ENCODE measurements around the gene PTPRB. TPM values are rescaled to one million over a fixed set of nuclear protein-coding genes. Genes with fewer than 3 reads are reported as not detected.

Gene PTPRB
- total RNA-seq, 2 donors from 2014 or later = 0.22 TPM; not detected in 1

DNA sequence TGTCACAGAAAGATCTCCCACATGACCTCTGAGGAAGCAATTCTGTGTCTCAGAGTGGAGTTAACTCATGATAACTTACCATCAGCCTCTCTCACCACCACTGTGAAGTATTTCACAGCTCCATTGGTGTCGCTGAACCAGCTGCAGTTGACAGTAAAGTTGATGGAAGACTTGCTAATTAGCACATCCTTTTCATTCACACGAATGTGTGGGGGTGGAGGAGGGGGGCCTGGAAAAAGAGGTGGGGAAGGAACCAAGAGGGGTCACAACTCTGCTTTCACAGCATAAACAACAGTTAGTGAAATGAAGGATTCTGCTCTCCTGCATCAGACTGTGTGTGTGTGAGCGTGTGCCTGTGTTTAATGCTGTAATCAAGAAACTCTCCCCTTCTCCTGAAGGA lies 82.1 kb downstream of the PTPRB start:
- Histone ChIP-seq H3K36me3 (ENCODE audit: control insufficient read depth, insufficient read depth, low read length) (no peaks in the 10 kb centered on the region), H3K4me1 (ENCODE audit: control insufficient read depth, insufficient read depth, low read length) (peaks cover 8% of the 10 kb centered on the region), H3K9me3 (ENCODE audit: control insufficient read depth, low read length) (no peaks in the 10 kb centered on the region), H3K9ac (ENCODE audit: extremely low read depth, low read length, poor library complexity, severe bottlenecking) (no peak overlapping the region), H3K4me3 (ENCODE audit: low read length) (no peak overlapping the region), H3K27me3 (ENCODE audit: control insufficient read depth, insufficient read depth, low read length, poor library complexity, severe bottlenecking) (no peaks in the 10 kb centered on the region), H3K27ac (ENCODE audit: low read depth, low read length) (no peak overlapping the region)
- no peaks in the 10 kb centered on the region for H3K36me3 Mint-ChIP-seq (ENCODE audit: low read depth)
- DNase-seq = peak; percentile 88
- no peaks in the 10 kb centered on the region for H3K27me3 Mint-ChIP-seq (ENCODE audit: insufficient read depth)
- TF ChIP-seq, protein P1, sequence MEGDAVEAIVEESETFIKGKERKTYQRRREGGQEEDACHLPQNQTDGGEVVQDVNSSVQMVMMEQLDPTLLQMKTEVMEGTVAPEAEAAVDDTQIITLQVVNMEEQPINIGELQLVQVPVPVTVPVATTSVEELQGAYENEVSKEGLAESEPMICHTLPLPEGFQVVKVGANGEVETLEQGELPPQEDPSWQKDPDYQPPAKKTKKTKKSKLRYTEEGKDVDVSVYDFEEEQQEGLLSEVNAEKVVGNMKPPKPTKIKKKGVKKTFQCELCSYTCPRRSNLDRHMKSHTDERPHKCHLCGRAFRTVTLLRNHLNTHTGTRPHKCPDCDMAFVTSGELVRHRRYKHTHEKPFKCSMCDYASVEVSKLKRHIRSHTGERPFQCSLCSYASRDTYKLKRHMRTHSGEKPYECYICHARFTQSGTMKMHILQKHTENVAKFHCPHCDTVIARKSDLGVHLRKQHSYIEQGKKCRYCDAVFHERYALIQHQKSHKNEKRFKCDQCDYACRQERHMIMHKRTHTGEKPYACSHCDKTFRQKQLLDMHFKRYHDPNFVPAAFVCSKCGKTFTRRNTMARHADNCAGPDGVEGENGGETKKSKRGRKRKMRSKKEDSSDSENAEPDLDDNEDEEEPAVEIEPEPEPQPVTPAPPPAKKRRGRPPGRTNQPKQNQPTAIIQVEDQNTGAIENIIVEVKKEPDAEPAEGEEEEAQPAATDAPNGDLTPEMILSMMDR (conservative IDR thresholded peaks at IDR 0.05) = no peak
- H3K9me3 Mint-ChIP-seq = no peaks in the 10 kb centered on the region
- peaks cover 37% of the 10 kb centered on the region for H3K4me1 Mint-ChIP-seq
- WGBS, 2 experiments (ENCODE audit: insufficient coverage in 1 of 2, insufficient read length in 1 of 2) = 0 to 21% methylated on average over 1 to 3 of the region's 3 CpGs
- H3K27ac Mint-ChIP-seq = peak overlapping the region; percentile 74
- peak overlapping the region; percentile 7 for H3K4me3 Mint-ChIP-seq

DNA sequence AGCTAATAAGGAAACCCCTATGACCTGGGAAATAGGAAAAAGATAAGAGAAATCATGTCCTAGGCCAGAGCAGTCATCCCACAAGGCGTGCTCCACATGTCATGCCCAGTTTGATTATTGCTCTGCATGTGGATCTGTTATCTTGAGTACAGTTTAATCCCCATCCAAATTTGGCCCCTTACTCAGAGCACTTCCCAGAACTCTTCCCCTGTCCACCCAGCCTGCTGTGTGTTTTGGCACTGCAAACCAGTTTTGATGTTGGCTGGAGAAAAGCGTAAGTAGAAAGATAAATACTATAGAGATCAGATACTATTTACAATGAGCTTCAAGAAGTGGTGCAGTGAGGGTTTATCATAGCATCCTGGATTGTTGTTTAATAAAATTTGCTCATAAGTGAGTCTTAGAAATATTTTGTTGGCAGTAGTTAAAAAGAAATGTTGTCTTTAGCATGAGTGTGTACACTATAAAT lies 83.8 kb downstream of the PTPRB start:
- H3K4me3 Mint-ChIP-seq = no peak overlapping the region
- Histone ChIP-seq H3K27ac (ENCODE audit: low read depth, low read length) (no peak overlapping the region), H3K9me3 (ENCODE audit: control insufficient read depth, low read length) (no peaks in the 10 kb centered on the region), H3K9ac (ENCODE audit: extremely low read depth, low read length, poor library complexity, severe bottlenecking) (no peak overlapping the region), H3K36me3 (ENCODE audit: control insufficient read depth, insufficient read depth, low read length) (no peaks in the 10 kb centered on the region), H3K4me1 (ENCODE audit: control insufficient read depth, insufficient read depth, low read length) (peaks cover 8% of the 10 kb centered on the region), H3K4me3 (ENCODE audit: low read length) (no peak overlapping the region), H3K27me3 (ENCODE audit: control insufficient read depth, insufficient read depth, low read length, poor library complexity, severe bottlenecking) (no peaks in the 10 kb centered on the region)
- no peaks in the 10 kb centered on the region for H3K27me3 Mint-ChIP-seq (ENCODE audit: insufficient read depth)
- TF ChIP-seq, protein P1 (conservative IDR thresholded peaks at IDR 0.05) = no peak
- peak; percentile 38 for DNase-seq
- H3K27ac Mint-ChIP-seq = no peak overlapping the region
- H3K9me3 Mint-ChIP-seq = no peaks in the 10 kb centered on the region
- H3K36me3 Mint-ChIP-seq (ENCODE audit: low read depth) = no peaks in the 10 kb centered on the region
- 82 to 100% methylated on average over 1 to 2 of the region's 2 CpGs for WGBS, 2 experiments (ENCODE audit: insufficient coverage in 1 of 2, insufficient read length in 1 of 2)
- H3K4me1 Mint-ChIP-seq = peaks cover 37% of the 10 kb centered on the region

- H3K27me3 ChIP-seq (ENCODE audit: control insufficient read depth, insufficient read depth, low read length, poor library complexity, severe bottlenecking) = no peaks in the 10 kb centered on the region
- no peak overlapping the region for H3K27ac ChIP-seq (ENCODE audit: low read depth, low read length)
- no peaks in the 10 kb centered on the region for H3K9me3 Mint-ChIP-seq
- H3K4me3 ChIP-seq (ENCODE audit: low read length) = no peak overlapping the region
- H3K27ac Mint-ChIP-seq = no peak overlapping the region
- H3K4me1 ChIP-seq (ENCODE audit: control insufficient read depth, insufficient read depth, low read length) = peaks cover 8% of the 10 kb centered on the region
- no peaks in the 10 kb centered on the region for H3K36me3 ChIP-seq (ENCODE audit: control insufficient read depth, insufficient read depth, low read length)
- H3K9me3 ChIP-seq (ENCODE audit: control insufficient read depth, low read length) = no peaks in the 10 kb centered on the region
- H3K27me3 Mint-ChIP-seq (ENCODE audit: insufficient read depth) = no peaks in the 10 kb centered on the region
- no peak for DNase-seq
- TF ChIP-seq, protein P1 (conservative IDR thresholded peaks at IDR 0.05) = no peak
- H3K4me3 Mint-ChIP-seq = no peak overlapping the region
- no peak overlapping the region for H3K9ac ChIP-seq (ENCODE audit: extremely low read depth, low read length, poor library complexity, severe bottlenecking)
- 98 to 100% methylated on average over 1 of the region's 2 CpGs for WGBS, 2 experiments (ENCODE audit: insufficient coverage in 1 of 2, insufficient read length in 1 of 2)
- H3K4me1 Mint-ChIP-seq = peaks cover 35% of the 10 kb centered on the region
- H3K36me3 Mint-ChIP-seq (ENCODE audit: low read depth) = no peaks in the 10 kb centered on the region
These were observed 85.5 kb downstream of the PTPRB start for GRCh38 chr12:70551731-70552130.
